HEK293 (cell line): ENCODE results near the gene PDZRN3.

Experiments used
- CTCF ChIA-PET: fragments of 350-600 bp; formaldehyde crosslinking; extraction: SDS; loops from one replicate; lab custom pipeline; 2021; ENCODE audit warnings: antibody characterized with exemption; lab: Yijun Ruan, JAX
- POLR2A ChIA-PET: fragments of 300-600 bp; formaldehyde crosslinking; extraction: SDS; loops from one replicate; lab custom pipeline; 2020; ENCODE audit warnings: antibody characterized with exemption, inconsistent platforms; lab: Yijun Ruan, JAX
- H3K27ac ChIP-seq: fragments of 200-500 bp; sonication (Bioruptor generic); 2 replicates; pipeline ENCODE4 v1.5.1; 2014; ENCODE audit warnings: low read depth, low read length, control low read depth, inconsistent platforms; ENCODE audit errors: extremely low read depth
- H3K36me3 ChIP-seq, 2 experiments: fragments of 200-500 bp in 1 of 2; sonication (Bioruptor generic) in 1 of 2; 1 replicate in 1 of 2; 2 replicates in 1 of 2; pipeline ENCODE4 v1.5.1; 2014 to 2017; ENCODE audit warnings: inconsistent platforms in 2 of 2, low read length in 2 of 2; ENCODE audit not compliant: control insufficient read depth in 2 of 2, insufficient read depth in 1 of 2
- H3K4me1 ChIP-seq: fragments of 200-500 bp; sonication (Bioruptor generic); 2 replicates; pipeline ENCODE4 v1.5.1; 2014; ENCODE audit warnings: mild to moderate bottlenecking, low read length, inconsistent platforms; ENCODE audit not compliant: control insufficient read depth, insufficient read depth
- H3K4me3 ChIP-seq: 2 replicates; pipeline ENCODE4 v1.5.1; 2011; ENCODE audit warnings: low read depth, mild to moderate bottlenecking, control low read depth, low read length, moderate library complexity
- H3K9me3 ChIP-seq: fragments of 200-500 bp; sonication (Bioruptor generic); 2 replicates; pipeline ENCODE4 v1.5.1; 2014; ENCODE audit warnings: low read depth, low read length, inconsistent platforms; ENCODE audit not compliant: control insufficient read depth, insufficient read depth
- MZF1 ChIP-seq: fragments of 450-650 bp; formaldehyde crosslinking; IDR thresholded peaks from 2 replicates; pipeline ENCODE4 v1.5.1; 2017; ENCODE audit warnings: missing biosample characterization, missing genetic modification characterization, borderline replicate concordance
- SCRT1 ChIP-seq: fragments of 450-650 bp; formaldehyde crosslinking; IDR thresholded peaks from 2 replicates; pipeline ENCODE4 v1.5.1; 2016; ENCODE audit warnings: missing biosample characterization, missing genetic modification characterization, borderline replicate concordance
- SP7 ChIP-seq: fragments of 450-650 bp; formaldehyde crosslinking; IDR thresholded peaks from 2 replicates; pipeline ENCODE4 v1.5.1; 2016; ENCODE audit warnings: missing biosample characterization, missing genetic modification characterization
- ZBTB11 ChIP-seq: fragments of 450-650 bp; formaldehyde crosslinking; conservative IDR thresholded peaks from 2 replicates; pipeline ENCODE4 v1.5.1; 2016; ENCODE audit warnings: low read depth, missing biosample characterization, missing genetic modification characterization
- ZBTB17 ChIP-seq: fragments of 450-650 bp; formaldehyde crosslinking; IDR thresholded peaks from 2 replicates; pipeline ENCODE4 v1.5.1; 2016; ENCODE audit warnings: missing biosample characterization, missing genetic modification characterization
- ZBTB21 ChIP-seq: fragments of 450-650 bp; formaldehyde crosslinking; IDR thresholded peaks from 2 replicates; pipeline ENCODE4 v1.5.1; 2017; ENCODE audit warnings: missing biosample characterization, missing genetic modification characterization
- ZFP3 ChIP-seq: fragments of 450-650 bp; formaldehyde crosslinking; IDR thresholded peaks from 2 replicates; pipeline ENCODE4 v1.5.1; 2016; ENCODE audit warnings: low read depth, missing biosample characterization, missing genetic modification characterization
- ZFP41 ChIP-seq: fragments of 450-650 bp; formaldehyde crosslinking; IDR thresholded peaks from 2 replicates; pipeline ENCODE4 v1.5.1; 2016; ENCODE audit warnings: missing biosample characterization, missing genetic modification characterization, borderline replicate concordance
- ZNF248 ChIP-seq: fragments of 450-650 bp; formaldehyde crosslinking; IDR thresholded peaks from 2 replicates; pipeline ENCODE4 v1.5.1; 2017; ENCODE audit warnings: missing biosample characterization, missing genetic modification characterization
- ZNF274 ChIP-seq, 2 experiments: fragments of 200-500 bp in 1 of 2; fragments of 450-650 bp in 1 of 2; sonication (Bioruptor generic) in 1 of 2; formaldehyde crosslinking in 1 of 2; IDR thresholded peaks; 2 replicates each; pipeline versions ENCODE4 v1.5.1 to v1.6.1; 2014 to 2016; ENCODE audit warnings: borderline replicate concordance in 1 of 2, inconsistent platforms in 1 of 2, low read length in 1 of 2, missing biosample characterization in 1 of 2, missing genetic modification characterization in 1 of 2
- ZNF280C ChIP-seq: fragments of 450-650 bp; formaldehyde crosslinking; IDR thresholded peaks from 2 replicates; pipeline ENCODE4 v1.5.1; 2016; ENCODE audit warnings: missing biosample characterization, missing genetic modification characterization
- ZNF311 ChIP-seq: fragments of 450-650 bp; formaldehyde crosslinking; IDR thresholded peaks from 2 replicates; pipeline ENCODE4 v1.5.1; 2017; ENCODE audit warnings: missing biosample characterization, missing genetic modification characterization, borderline replicate concordance
- ZNF514 ChIP-seq: fragments of 450-650 bp; formaldehyde crosslinking; IDR thresholded peaks from 2 replicates; pipeline ENCODE4 v1.5.1; 2016; ENCODE audit warnings: missing biosample characterization, missing genetic modification characterization
- ZNF548 ChIP-seq: fragments of 450-650 bp; formaldehyde crosslinking; IDR thresholded peaks from 2 replicates; pipeline ENCODE4 v1.5.1; 2016; ENCODE audit warnings: missing biosample characterization, missing genetic modification characterization
- ZNF580 ChIP-seq: fragments of 450-650 bp; formaldehyde crosslinking; IDR thresholded peaks from 2 replicates; pipeline ENCODE4 v1.5.1; 2016; ENCODE audit warnings: missing biosample characterization, missing genetic modification characterization
- ZNF596 ChIP-seq: fragments of 450-650 bp; IDR thresholded peaks from 2 replicates; pipeline ENCODE4 v1.5.0; 2018; ENCODE audit warnings: missing biosample characterization, mild to moderate bottlenecking, missing genetic modification characterization, moderate library complexity
- ZNF677 ChIP-seq: fragments of 450-650 bp; IDR thresholded peaks from 2 replicates; pipeline ENCODE4 v1.5.0; 2018; ENCODE audit warnings: missing biosample characterization, mild to moderate bottlenecking, missing genetic modification characterization, moderate library complexity
- ZNF768 ChIP-seq: fragments of 450-650 bp; formaldehyde crosslinking; IDR thresholded peaks from 2 replicates; pipeline ENCODE4 v1.5.1; 2018; ENCODE audit warnings: missing biosample characterization, mild to moderate bottlenecking, missing genetic modification characterization
- ZNF792 ChIP-seq: fragments of 450-650 bp; formaldehyde crosslinking; IDR thresholded peaks from 2 replicates; pipeline ENCODE4 v1.5.1; 2016; ENCODE audit warnings: missing biosample characterization, missing genetic modification characterization
- ZSCAN18 ChIP-seq: fragments of 450-650 bp; formaldehyde crosslinking; IDR thresholded peaks from 2 replicates; pipeline ENCODE4 v1.5.1; 2016; ENCODE audit warnings: missing biosample characterization, missing genetic modification characterization
- ZSCAN23 ChIP-seq: fragments of 450-650 bp; formaldehyde crosslinking; IDR thresholded peaks from 2 replicates; pipeline ENCODE4 v1.5.1; 2016; ENCODE audit warnings: missing biosample characterization, missing genetic modification characterization
- TF ChIP-seq, protein P1 (sequence below): fragments of 450-650 bp; formaldehyde crosslinking; IDR thresholded peaks from 2 replicates; pipeline ENCODE4 v1.5.1; 2017; ENCODE audit warnings: missing biosample characterization, missing genetic modification characterization
- TF ChIP-seq, protein P2 (sequence below): fragments of 450-650 bp; formaldehyde crosslinking; IDR thresholded peaks from 2 replicates; pipeline ENCODE4 v1.5.1; 2016; ENCODE audit warnings: missing biosample characterization, missing genetic modification characterization
- TF ChIP-seq, protein P3 (sequence below): sonication (generic); formaldehyde crosslinking; IDR thresholded peaks from 2 replicates; pipeline ENCODE4 v1.8.1; 2022; ENCODE audit warnings: mild to moderate bottlenecking, moderate library complexity, missing genetic modification reagents

Gene PDZRN3

DNA sequence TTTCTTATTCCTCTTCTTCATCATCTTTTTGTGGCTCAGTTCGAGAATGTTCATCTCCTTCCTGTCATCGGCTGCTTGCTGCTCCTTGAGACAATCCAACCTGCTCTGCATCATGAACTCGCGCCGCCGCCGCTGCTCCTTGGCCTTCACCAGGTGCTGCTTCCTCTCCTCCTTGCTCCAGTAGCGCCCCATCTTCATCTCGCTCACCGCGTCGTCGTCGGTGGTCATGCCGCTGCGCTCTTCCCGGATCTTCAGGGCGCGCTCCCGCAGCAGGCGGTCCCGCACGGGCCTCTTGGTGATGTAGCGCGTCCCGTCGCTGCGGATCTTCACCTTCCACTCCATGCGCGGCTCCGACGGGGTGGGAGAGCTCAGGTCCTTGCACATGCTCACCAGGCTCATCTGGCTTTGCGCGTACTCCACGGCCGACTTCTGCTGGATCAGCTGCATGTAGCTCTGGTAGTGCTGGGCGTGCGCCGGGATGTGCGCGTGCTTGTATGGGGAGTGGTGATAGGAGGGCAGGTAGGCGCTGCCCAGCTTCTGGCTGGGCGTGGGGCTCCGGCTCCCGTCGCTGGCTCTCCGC, 241.2 kb downstream of the PDZRN3 start:
- TF ChIP-seq ZNF311 (tag by site-specific recombination): no peak
- TF ChIP-seq, protein P1, sequence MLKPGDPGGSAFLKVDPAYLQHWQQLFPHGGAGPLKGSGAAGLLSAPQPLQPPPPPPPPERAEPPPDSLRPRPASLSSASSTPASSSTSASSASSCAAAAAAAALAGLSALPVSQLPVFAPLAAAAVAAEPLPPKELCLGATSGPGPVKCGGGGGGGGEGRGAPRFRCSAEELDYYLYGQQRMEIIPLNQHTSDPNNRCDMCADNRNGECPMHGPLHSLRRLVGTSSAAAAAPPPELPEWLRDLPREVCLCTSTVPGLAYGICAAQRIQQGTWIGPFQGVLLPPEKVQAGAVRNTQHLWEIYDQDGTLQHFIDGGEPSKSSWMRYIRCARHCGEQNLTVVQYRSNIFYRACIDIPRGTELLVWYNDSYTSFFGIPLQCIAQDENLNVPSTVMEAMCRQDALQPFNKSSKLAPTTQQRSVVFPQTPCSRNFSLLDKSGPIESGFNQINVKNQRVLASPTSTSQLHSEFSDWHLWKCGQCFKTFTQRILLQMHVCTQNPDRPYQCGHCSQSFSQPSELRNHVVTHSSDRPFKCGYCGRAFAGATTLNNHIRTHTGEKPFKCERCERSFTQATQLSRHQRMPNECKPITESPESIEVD (tag by site-specific recombination): no peak
- no peak for TF ChIP-seq SP7 (tag by site-specific recombination)
- TF ChIP-seq ZNF548: no peak
- no peak for TF ChIP-seq ZNF274 (IDR thresholded peaks at IDR 0.05; ENCODE audit: low read length)
- no peak for TF ChIP-seq ZNF274 (tag by site-specific recombination; IDR thresholded peaks at IDR 0.05; ENCODE audit: borderline replicate concordance)
- TF ChIP-seq ZNF580 (tag by site-specific recombination): no peak
- no peak for TF ChIP-seq ZFP41
- no peak for TF ChIP-seq MZF1
- no peak for TF ChIP-seq ZNF248
- TF ChIP-seq ZNF768 (tag by site-specific recombination): no peak
- TF ChIP-seq, protein P2, sequence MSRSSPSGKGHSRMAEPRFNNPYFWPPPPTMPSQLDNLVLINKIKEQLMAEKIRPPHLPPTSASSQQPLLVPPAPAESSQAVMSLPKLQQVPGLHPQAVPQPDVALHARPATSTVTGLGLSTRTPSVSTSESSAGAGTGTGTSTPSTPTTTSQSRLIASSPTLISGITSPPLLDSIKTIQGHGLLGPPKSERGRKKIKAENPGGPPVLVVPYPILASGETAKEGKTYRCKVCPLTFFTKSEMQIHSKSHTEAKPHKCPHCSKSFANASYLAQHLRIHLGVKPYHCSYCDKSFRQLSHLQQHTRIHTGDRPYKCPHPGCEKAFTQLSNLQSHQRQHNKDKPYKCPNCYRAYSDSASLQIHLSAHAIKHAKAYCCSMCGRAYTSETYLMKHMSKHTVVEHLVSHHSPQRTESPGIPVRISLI (tag by site-specific recombination): no peak
- TF ChIP-seq SCRT1: no peak
- no peak for TF ChIP-seq ZSCAN18
- TF ChIP-seq ZNF514 (tag by site-specific recombination): no peak
- TF ChIP-seq ZFP3 (tag by site-specific recombination): no peak
- no peak for TF ChIP-seq ZBTB21 (tag by site-specific recombination)
- TF ChIP-seq ZNF596 (tag by site-specific recombination): no peak
- no peak for TF ChIP-seq ZSCAN23 (tag by site-specific recombination)
- no peak for TF ChIP-seq ZNF677
- TF ChIP-seq, protein P3, sequence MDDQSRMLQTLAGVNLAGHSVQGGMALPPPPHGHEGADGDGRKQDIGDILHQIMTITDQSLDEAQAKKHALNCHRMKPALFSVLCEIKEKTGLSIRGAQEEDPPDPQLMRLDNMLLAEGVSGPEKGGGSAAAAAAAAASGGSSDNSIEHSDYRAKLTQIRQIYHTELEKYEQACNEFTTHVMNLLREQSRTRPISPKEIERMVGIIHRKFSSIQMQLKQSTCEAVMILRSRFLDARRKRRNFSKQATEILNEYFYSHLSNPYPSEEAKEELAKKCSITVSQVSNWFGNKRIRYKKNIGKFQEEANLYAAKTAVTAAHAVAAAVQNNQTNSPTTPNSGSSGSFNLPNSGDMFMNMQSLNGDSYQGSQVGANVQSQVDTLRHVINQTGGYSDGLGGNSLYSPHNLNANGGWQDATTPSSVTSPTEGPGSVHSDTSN (CRISPR knock-in tag): no peak
- Histone ChIP-seq H3K36me3 (peaks cover 0 to 39% of the 10 kb centered on the region in 2 experiments; a peak in 1 of 3 replicates), H3K27ac (no peak overlapping the region), H3K4me1 (no peaks in the 10 kb centered on the region), H3K4me3 (no peak overlapping the region), H3K9me3 (no peaks in the 10 kb centered on the region)
- ChIA-PET CTCF (no interaction called here), POLR2A (no interaction called here)

GRCh38 chr3:73381551-73381950, 243.2 kb downstream of the PDZRN3 start:
- ChIA-PET POLR2A (no interaction called here), CTCF (no interaction called here)
- Histone ChIP-seq H3K27ac (no peak overlapping the region), H3K36me3 (peaks cover 0 to 29% of the 10 kb centered on the region in 2 experiments; a peak in 1 of 3 replicates), H3K4me3 (no peak overlapping the region), H3K4me1 (no peaks in the 10 kb centered on the region), H3K9me3 (no peaks in the 10 kb centered on the region)
- no peak for TF ChIP-seq ZNF280C
- TF ChIP-seq ZBTB11 (tag by site-specific recombination): no peak
- no peak for TF ChIP-seq ZNF792
- no peak for TF ChIP-seq ZBTB17 (tag by site-specific recombination)
